DMS 273 (cell line): ENCODE data around the gene B3GALT6.

ENCODE experiments used
- DNase-seq: peaks from one replicate; lab custom pipeline; 2025; ENCODE audit not compliant: unreplicated experiment; lab: John Stamatoyannopoulos, UW

The B3GALT6 gene

DNA sequence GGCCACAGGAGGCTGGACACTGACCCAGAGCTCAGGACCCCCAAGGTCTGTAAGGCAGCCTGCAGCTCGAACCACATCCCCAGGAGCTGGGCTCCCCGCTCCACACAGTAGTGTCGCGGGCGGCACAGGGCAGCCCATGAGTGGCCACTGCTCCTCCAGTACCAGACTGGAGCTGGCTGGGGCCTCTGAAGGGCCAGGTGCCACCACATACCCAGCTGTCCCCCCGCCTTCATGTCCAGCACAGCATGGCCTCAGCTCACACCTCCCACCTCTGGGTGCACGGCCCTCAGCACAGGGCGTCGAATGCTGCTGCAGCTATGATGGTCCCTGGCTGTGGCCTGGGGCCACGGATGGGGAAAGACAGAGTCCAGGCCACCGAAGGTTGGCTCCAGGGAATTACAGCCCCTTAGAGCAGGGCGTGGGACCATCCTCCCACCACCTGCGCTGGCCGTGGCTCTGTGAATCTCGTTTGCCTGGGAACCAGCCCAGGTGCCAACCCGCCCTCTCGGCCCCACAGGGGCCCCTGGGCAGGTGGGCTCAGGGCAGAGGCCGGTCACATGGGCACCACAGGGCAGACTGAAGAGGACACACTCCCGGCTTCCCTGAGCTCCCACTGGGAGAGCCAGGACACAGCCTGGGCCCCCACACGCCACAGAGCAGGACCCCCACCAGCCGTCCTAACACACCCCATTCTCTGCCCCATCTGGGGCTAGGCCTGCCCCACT lies 16.0 kb upstream of the B3GALT6 start:
- no peak for DNase-seq

DNA sequence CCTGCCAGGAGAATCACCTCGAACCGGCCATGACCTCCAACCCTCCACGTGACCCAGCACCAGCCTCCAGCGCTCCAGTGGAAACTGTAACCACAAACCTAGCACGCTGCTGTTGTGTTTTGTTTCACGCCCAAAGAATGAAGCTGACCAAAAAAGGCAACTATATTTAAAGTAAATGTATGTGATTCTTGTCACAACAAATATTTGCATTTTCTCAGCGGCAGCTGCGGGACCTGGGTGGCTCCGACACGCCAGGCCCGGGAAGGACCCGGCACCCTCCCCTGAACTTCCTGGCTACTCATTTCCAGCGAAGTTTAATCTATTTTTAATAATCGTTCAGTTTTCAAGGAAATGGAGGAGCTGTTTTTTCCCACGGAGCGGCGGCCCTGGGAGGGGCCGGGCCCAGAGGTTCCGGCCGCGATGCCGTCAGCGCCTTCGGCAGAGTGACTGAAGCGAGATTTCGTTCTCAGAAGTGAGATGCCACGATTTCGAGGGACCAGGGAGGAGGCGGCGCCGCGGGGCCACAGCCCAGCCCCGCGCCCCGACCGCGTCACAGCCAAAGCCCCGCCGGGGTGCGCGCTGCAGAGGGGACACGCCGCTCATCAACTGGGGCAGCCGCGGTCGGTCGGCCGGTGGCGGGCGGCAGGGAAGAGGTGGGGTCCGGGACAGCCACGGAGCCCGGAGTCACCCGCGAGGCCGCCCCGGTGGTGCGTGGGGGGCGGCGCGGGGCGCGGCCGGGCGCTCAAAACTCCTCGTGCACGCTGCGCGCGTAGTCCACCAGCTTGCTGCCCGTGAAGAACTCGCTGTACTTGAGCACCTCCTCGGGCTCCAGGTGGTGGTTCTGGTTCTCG lies 15.0 kb upstream of the B3GALT6 start:
- DNase-seq, result no peak

DNA sequence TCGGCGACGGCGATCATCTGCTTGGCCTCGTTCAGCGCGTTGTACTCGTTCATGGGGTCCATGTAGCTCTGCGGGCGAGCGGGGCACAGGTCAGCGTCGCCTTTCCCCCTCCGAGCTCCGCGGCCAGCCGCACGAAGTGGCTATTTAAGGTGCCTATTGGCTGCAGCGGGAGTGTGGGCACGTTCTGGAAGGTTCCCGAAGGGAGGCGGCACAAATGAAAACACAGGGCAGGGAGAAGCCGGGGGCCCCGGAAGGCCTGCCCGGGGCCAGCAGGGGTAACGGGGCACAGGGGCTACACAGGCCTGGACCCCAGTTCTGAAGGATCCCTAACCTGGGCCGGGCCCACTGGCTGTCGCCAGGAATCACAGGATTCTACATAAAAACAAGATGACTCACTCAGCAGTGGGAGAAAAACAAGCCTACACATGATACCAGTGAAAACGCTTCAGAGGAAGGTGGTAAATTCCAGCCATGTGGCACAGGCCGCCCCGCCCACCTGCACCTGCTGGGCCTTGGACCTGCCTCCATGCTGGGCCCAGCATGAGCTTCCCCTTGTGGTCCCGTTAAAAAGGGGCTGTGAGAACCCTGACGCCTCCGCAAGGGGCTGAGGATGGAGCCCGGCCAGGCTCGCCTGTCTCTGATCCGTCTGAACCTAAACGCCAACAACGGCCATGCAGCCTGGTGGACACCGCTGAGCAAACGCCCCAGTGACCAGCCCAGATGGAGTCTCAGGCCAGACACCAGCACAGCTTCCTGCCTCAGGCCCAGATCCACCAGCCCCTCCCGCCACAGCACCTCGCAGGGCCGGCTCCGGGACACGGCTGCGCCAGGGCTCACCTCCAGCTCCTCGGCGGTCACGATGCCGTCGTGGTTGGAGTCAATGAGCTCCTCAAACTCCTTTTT lies 14.2 kb upstream of the B3GALT6 start:
- DNase-seq, result no peak

DNA sequence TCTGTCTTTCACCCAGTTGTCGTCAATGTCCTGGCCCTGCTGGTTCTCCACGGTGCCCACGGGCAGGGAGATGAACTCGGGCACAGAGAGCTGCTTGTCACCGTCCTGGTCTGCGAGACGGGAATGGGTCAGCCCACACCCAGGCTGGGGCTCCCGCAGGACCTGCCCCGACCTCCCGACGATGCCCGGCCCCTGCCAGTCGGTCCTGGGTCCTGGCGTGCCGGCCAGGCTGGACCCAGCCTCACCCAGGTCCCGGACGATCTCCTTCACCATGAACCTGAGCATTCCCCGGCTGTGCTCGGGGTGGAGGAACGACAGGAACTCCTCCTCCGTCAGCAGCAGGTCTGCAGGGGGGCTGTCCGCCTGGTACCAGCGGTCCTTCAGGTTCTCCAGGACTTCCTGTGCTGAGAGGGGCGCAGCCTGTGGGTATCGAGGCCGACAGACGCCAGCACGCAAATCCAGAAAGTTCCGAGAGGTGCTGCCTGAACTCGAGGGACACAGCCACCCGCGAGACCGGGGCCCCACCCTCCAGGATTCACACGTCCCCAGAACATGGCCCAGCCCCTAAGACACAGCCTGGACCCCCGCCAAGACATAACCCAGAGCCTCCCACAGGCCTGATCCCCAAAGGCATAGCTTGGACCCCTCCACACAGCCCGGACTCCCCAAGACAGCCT lies 13.4 kb upstream of the B3GALT6 start:
- no peak for DNase-seq

DNA sequence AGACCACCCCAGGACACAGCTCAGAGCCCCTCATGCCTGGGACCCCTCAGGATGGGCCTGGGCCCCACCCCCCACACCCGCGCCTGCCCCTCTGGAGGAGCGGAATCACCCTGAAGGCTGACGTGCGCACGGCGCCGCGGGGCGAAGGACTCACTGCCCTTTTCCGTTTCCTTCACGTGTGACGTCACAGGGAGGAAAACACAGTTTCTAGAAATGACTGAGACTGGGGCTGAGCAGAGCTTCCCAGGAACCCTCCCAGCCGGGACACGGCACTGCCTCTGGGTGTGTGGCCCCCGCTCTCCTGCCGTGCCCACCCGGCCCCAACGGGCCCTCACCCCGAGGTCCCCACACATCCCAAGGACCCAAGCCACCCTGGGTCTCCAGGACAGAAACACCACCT lies 12.7 kb upstream of the B3GALT6 start:
- DNase-seq, result no peak

DNA sequence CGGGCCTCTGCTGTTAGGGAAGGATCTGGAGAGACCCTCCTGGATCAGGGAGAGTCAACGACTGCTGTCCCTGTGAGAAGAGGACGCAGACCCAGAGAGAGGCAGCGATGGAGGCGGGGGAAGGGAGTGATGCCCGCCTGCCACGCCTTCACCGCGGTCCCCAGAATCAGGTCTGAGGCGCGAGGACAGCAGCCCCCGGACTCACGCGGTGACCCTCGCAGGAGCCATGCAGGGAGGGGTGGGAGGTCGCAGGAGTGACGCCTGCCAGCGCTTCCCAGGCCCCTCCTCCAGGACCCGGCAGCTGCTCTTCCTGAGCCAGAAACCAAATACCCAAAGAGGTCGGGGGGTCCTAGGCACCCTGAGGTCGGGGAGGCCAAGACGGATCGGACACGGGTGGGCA lies 11.8 kb upstream of the B3GALT6 start:
- no peak for DNase-seq

DNA sequence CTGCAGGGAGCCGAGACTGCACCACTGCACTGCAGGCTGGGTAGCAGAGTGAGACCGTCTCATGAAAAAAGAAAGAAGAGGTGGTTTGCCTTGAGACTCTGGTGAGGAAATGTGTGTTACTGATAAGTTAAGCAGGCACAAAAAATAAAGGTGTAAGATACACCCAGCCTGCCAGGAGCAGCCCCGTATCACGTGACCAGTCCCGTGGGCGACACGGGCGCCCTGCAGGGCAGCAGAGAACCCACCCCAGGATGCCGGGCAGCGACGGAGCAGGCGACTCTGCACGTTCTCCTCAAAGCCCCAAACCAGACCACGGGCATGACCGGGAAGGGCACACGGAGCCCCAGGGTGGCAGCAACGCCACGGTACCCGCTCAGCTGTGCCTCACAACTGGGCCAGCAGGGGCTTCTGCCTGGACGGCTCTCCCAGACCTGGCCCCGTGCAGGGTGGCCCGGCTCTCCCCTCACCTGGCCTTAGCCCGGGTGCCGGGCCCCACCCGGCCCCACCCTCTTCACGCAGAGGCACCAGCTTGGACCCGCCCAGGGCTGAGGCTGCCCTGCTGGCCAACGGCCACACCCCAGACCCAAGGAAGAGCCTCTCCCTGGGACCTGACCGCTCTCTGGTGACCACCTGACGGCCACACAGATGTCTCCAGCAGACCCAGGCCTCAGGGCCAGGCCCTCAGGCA lies 10.0 kb upstream of the B3GALT6 start:
- no peak for DNase-seq

DNA sequence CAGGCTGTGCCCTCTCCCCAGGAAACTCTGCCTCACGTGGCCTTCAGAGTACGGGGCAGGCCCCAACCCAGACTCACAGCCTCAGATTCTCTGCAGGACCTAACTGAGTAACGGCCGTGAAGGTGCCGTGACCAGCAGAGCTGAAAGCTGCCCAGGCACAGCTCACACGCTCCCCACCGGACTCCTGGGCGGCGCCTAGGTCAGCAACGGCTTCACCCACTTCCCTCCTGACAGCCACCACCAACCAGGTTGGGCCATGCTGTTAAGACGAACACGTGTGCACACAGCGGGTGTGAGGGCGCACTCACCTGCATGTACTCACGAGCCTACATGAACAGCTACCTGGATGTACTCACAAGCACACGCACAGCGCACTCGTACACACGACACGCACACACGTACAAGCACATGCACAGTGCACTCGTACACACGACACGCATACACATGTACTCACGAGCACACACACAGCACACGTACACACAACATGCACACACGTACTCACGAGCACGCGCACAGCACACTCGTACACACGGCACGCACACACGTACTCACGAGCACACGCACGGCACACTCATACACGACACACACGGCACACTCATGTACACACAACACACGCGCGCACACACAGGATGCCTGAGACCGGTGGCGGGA lies 9.3 kb upstream of the B3GALT6 start:
- no peak for DNase-seq

DNA sequence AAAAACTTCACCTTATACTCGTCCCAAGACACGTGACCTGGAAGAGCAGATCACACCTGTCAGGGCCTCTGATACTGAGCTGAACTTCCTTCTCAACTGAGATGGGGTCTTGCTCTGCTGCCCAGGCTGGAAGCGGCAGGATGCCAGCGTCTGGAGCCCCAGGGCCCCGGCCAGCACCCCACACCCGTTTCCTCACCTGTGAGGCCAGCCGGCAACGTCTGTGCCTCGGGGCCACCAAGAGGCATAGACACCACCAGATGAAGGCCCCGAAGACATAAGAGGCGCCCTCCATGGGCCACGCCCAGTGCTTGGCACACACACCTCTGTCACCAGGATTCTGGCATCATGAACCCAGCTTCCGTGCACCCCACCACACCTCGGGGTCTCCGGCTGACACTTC lies 8.7 kb upstream of the B3GALT6 start:
- DNase-seq, result no peak

DNA sequence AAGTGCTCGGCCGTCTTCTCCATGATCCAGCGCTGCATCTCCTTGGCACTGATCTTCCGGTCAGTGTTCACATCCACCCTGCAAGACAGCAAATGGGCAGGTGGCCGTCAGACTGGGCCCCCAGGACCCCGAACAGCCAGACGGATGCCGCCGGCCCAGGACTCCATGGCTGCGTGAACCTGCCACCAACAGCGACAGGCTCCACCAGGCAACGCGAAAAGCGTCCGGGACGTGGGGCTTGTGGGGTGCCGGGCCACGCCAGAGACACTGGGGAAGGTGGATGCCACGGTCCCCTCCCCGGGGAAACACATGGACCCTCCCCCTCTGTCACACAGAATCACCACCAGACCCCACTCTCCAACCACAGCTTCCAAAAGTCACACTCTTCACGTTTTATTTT lies 8.1 kb upstream of the B3GALT6 start:
- DNase-seq, result no peak

DNA sequence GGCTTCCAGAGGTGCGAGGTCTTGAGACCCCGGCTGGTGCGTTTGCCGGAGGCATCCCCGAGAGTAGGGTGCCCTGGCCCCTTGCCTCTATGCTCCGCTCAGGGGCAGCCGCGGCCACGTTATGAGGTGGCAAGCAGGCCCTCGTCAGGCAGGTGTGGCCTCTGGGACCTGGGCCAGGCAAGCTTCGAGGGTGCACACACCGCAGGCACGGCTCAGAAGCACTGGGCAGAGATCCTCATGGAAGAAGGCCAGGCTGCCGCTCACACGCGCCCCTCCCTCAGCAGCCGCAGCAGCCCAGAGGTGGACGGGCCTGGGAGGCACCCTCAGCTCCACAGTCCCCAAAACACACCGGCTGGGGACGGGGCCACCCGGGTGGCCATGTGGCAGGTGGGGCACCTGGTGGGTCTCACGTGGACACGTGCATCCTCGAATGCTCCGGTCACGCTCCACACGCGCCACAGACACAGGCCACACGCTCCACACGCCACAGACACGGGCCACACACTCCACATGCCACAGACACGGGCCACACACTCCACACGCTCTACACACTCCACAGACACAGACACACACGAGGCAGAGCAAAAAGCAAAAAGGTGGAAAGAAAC lies 6.7 kb upstream of the B3GALT6 start:
- DNase-seq, result no peak

DNA sequence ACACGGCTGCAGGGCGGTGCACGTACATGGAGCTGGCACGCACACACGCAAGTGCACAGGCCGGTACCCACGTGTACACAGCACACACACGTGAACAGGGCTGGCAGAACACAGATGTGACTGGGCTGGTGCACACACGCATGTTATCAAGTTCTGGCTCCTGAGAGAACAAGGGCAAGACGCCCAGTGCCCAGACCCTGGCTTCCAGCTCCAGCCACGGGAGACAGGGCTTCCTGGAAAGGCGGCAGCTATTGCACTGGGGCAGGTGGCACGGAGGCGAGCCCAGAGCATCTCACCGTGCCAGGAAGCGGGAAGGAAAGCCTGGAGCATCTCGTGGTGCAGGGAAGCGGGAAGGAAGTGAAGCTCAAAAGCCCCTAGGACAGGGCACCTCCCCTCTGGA lies 6.1 kb upstream of the B3GALT6 start:
- DNase-seq, result no peak

DNA sequence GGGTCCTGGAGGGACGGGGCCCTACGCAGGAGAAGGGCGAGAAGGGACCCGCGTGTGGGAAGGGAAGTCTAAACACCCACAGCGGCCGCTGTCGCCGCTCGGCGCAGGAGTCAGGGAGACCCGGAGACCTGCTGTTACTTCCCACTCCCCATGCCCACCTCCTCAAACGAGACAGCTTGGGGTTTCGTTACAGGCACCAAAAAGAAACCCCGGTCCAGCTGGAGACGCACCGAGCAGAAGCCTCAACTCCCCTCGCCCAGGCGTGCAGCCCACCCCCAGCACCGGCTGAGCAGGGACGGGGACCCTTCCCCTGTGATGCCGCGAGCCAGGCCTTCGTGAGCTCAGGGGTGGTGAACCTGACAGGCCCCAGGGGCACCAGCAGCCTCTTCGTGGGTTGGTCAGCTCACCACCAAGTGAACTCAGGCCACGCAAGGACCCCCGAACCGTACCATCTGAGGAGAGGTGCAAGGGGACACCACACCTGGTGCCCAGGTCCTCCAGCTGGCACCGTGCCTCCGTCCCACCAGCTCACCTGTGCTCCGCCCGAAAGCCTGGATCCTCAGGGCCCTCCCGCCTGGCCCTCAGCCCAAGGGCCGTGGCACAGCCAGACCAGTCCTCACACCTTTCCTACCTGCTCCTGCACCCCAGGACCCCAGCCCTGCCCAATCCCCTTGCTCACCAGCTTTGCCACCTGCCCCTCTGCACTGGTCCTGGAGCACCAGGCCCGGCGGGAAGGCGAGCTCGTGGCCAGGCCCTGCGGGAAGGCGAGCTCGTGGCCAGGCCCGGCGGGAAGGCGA lies 5.3 kb upstream of the B3GALT6 start:
- no peak for DNase-seq

DNA sequence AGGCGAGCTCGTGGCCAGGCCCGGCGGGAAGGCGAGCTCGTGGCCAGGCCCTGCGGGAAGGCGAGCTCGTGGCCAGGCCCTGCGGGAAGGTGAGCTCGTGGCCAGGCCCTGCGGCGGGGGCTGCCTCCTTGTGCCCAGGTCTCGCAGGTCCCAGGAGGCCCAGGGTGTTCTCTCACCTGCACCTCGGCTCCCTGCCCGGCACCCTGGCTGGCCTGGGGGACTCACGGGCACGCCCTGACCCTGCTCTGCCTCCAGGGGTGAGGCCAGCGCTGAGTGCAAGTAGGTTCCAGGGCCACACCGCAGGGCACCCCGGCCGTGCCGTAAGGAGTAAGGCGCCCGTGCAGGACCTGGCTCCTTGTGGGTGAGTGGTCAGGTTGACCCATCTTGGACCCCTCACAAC lies 4.7 kb upstream of the B3GALT6 start:
- no peak for DNase-seq

DNA sequence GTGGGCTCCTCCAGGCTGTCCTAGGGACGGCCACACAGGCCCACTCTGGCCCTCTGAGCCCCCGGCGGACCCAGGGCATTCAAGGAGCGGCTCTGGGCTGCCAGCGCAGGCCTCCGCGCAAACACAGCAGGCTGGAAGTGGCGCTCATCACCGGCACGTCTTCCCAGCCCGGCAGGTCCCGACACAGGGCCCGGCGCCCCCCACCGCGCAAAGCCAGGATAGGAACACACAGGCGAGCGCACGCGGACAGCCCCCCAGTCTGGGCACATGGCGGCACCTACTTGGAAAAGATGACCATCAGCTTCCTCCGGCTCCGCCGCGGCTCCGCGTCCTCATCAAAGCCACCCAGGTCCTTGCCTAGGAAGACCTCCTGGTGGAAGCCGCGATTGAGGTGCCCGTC lies 3.9 kb upstream of the B3GALT6 start:
- no peak for DNase-seq

DNA sequence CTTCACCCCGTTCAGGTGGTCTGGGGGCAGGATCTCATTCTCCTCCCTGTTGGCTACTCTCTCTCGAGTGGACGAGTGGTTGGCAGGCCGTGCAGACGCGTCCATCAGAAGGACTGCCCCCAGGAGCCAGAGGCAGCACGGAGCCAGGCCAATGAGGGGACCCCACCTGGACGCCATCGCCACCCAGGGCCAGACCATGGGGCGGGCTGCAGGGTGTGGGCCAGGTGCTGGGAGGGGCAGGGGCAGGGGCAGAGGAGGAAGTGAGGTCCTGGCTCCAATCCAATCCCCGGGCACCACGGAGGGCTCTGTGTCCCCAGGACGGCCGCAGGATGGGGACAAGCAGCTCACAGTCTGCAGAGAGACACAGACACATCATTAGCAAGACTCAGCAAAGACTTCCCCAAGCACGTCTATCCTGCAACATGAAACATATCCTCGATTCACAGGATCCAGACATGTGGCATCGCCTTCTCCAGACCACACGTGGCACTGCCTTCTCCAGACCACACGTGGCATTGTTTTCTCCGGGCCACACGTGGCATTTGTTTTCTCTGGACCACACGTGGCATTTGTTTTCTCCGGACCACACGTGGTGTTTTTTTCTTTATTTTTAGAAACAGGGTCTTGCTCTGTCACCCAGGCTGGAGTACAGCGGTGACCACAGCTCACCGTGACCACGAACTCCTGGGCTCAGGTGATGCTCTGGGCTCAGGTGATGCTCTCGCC lies 3.3 kb upstream of the B3GALT6 start:
- no peak for DNase-seq

DNA sequence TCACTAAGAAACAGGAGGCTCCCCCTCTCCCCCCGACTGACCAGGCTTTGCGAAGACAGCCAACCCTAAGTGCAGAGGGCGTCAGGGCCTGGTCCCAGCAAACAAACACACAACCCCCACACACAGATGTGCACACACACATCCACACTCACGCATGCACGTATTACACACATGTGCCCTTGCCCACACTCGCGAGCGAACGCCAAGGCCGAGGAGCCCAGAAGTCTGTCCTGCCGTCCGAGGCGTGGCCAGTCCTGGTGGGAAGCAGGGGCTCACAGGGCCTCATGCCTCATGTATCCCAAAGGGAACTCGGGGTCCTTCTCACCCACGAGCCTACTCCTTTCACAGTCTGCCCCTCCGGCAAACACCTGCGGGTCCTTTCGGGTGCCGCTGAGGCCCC lies 2.3 kb upstream of the B3GALT6 start:
- DNase-seq, result no peak
